Subcutaneous adipose tissue (tissue), 4 donors: ENCODE results near the gene RNASET2. TPM values are rescaled to one million over a fixed set of nuclear protein-coding genes. Genes with fewer than 3 reads are reported as not detected.

Experiments
- total RNA-seq, 4 donors: library from RNA; depleted of rRNA; stranded (reverse); fragments of >200 nt; gene quantifications; one replicate each; pipeline ENCODE4 v1.1.0, GENCODE V29; 2016
- TF ChIP-seq, protein P1 (sequence below): fragments of 450-650 bp; IDR thresholded peaks from one replicate; pipeline ENCODE4 v1.5.1; 2016; ENCODE audit warnings: low read depth, mild to moderate bottlenecking, control low read depth, antibody characterized with exemption, moderate library complexity

The RNASET2 gene, protein sequence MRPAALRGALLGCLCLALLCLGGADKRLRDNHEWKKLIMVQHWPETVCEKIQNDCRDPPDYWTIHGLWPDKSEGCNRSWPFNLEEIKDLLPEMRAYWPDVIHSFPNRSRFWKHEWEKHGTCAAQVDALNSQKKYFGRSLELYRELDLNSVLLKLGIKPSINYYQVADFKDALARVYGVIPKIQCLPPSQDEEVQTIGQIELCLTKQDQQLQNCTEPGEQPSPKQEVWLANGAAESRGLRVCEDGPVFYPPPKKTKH
- 100 to 1,000 TPM in 2 of 4 donors, 10 to 100 TPM in 2; 40.4 to 173 (median 77.0) TPM for total RNA-seq

DNA sequence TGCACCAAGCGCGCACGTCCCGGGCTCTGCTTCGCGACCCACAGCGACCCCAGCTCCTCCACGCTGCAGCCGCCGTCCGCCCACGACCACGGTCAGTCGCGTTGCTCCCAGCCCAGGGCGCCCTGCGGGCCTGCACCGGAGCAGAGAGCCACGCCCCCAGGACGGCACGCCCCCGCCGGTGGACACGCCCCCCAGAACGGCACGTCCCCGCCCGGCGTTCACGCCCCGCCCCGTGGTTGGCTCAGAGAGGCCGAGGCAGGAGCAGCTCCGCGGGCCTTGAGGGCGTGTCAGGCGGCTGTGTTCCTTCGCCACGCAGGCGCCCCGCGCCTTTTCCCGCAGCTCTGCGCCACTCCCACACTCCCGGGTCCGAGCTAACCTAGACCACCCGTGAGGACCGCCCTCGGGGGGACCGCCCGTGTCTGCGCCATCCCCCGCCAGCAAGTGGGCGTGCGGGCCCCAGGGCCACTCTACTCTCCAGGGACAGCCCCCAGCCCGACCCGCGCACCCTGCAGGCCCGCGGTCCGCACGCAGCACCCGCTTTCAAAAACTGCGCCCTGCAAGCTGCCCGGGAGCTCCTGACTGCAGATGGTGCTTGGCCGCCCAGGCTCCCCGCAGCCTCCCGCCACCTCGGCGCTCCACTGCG, at the start of gene RNASET2:
Gene RNASET2, minus strand, starts transcription at position 107 of the 643 bp plus-strand sequence. CDS start 368 bp downstream, outside the sequence.
- TF ChIP-seq, protein P1, sequence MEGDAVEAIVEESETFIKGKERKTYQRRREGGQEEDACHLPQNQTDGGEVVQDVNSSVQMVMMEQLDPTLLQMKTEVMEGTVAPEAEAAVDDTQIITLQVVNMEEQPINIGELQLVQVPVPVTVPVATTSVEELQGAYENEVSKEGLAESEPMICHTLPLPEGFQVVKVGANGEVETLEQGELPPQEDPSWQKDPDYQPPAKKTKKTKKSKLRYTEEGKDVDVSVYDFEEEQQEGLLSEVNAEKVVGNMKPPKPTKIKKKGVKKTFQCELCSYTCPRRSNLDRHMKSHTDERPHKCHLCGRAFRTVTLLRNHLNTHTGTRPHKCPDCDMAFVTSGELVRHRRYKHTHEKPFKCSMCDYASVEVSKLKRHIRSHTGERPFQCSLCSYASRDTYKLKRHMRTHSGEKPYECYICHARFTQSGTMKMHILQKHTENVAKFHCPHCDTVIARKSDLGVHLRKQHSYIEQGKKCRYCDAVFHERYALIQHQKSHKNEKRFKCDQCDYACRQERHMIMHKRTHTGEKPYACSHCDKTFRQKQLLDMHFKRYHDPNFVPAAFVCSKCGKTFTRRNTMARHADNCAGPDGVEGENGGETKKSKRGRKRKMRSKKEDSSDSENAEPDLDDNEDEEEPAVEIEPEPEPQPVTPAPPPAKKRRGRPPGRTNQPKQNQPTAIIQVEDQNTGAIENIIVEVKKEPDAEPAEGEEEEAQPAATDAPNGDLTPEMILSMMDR, result no peak

DNA sequence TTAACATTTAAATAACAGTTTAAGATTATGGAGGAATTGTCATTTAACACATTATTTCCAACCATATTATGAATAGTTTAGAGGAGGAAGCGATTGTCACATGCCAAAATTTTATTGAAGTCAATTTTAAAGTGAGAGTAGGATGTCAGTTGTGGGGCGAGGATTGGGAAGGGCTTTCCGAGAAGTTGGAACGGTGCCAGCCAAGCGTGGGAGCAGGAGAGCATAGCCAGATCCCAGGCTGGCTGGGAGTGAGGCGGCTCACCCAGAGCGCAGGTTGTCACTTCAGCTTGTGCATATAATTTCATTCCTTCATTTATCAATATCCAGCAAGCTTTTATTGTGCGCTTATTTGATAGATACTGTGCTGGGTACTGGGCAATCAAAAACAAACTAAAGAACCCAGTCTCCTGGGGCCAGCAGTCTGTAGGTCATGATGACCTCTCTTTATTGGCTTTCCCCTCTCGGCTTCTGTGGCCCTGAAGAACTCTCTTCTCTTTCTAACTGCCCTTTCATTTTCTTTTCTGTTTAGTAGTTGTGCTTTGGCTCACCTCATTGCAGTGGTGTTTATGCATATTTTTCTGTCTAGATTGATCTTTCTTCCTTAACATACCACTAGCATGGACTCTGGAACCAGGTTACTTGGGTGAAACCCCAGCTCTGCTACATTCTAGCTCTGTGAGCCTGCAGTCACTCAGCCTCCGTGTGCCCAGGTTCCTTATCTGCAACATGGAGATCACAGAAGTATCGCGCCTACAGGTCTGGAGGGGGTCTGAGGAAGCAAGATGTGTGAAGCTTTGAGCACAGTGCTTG, 49.2 kb upstream of the RNASET2 start:
- TF ChIP-seq, protein P1, result no peak

DNA sequence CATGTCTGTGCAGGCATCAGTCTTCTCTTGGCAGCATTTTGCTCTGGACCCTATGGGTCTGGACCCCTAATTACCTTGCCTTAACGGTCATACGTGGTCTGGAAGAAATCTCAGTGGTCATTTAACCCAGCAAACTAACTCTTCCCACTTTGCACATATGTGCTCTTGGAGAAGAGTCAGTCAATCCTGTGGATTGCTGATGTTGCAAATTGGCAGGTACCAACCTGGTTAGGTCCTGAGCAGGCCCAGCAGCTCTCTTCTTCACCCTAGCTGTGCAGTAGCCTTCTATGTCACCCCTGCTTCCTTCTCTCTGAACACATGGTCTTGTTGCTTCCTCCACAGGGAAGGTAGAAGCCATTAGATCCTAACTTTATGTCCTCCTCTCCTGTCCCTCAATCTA, 44.4 kb upstream of the RNASET2 start:
- TF ChIP-seq, protein P1, result no peak

DNA sequence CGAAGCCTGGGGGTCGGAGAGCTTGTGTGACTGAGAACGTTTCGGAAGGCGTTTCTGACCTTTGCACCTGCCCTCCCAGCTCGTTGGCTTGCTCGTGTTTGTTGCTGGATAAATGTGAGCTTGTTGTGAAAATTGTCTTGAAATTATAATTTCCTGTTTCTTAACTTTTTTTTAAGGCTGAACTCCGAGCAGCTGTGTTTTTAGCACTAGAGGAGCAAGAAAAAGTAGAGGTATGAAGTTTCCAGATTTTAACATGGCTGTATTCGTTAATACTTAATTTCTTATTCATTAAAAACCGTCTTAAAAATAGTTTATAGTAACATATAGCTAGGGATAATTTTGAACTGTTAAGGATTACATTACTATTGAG, 43.5 kb upstream of the RNASET2 start:
- TF ChIP-seq, protein P1, result no peak

DNA sequence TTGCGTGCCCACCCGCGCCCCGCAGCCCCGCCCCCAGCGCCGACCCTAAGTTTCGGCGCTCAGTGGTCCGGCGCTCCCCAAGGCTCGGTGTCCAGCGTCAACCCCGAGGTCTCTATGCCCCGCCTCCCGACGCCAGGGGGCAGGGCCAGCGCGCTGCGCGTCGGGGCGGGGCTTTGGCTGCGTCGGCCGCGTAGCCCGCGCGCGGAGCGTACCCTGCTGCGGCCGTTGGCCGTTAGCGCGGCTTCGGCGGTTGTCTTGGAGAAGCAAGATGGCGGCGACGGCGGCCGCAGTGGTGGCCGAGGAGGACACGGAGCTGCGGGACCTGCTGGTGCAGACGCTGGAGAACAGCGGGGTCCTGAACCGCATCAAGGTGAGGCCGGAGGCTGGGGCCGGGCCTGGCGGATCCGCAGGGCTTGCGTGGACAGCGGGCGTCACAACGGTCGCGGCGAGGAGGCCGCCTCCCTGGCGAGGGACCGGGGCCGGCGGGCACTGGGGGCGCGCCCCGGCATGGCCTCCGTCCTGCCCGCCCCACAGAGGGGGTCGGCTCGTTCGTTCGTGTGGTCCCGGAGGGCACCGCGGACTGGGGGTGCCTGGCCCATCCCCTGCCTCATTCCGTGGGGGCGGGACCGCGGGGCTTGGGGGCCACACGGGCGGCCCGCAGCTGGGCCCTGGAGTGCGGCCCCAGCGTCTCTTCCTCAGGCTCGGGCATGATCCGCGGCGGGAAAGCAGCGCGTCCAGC, 43.0 kb upstream of the RNASET2 start, which contains the start of gene CEP43:
Gene CEP43, plus strand, starts transcription at position 253 of the 739 bp plus-strand sequence. Its CDS starts 16 bp downstream, at position 269.
- TF ChIP-seq, protein P1, result no peak

DNA sequence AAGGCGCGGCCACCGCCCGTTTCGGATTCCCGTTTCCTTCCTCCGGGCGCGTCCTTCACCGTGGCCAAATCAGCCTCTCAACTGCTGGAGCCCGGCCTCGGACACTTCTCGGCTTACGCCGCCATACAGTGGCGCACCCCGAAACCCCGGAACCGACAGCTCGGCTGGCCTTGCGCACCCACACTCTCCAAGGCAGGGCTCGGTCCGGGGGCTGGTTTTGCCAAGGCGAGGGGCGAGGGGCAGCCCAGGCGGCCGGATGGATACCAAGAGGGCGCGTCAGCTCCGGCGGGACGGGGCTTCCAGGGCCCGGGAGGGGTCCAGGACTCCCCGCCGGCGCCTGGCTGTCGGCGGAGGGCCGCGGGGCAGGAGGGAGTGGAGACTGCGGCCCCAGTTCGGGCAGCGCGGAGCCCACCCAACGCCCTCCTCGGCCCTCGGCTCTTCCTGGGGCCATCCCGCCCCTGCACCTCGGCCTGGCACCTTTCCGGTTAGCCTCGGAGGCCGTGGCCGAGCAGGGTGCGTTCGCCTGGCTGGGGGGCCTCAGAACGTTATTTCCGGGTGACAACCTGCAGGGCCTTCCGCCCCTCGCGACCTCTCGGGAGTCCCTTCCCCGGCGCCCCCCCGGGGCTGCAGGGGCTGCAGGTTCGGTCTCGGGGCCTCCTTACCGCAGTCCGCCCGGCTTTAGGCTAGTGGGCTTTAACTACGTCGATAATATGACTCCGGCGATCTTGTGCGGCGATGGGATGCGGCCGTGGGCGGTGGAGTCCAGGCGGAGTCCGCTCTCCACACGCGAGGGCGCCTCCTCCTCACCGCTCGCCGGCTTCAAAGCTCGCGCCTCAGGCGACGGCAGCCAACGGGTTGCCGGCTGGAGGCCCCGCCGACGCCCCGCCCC, 42.1 kb upstream of the RNASET2 start:
- TF ChIP-seq, protein P1, result no peak
